MCF 10A (cell line): Measurements from ENCODE around the gene NFATC4. TPM values are rescaled to one million over a fixed set of nuclear protein-coding genes. Genes with fewer than 3 reads are reported as not detected.
A peak's percentile ranks its signal among the peaks of the same experiment; 100 is the strongest.

ENCODE experiments used
- BruUV-seq: library from RNA; stranded (reverse); fragments of 400-500 nt; replicated peaks from 2 replicates; lab custom pipeline; 2021; lab: Mats Ljungman, UMichigan
- CTCF ChIA-PET: fragments of 300-600 bp; sonication (Branson Sonifier 250); formaldehyde crosslinking; extraction: SDS; loops from one replicate; lab custom pipeline; 2021; ENCODE audit warnings: antibody characterized with exemption, inconsistent platforms; lab: Yijun Ruan, JAX
- POLR2A ChIA-PET: fragments of 300-600, 350-650 bp; sonication (Branson Sonifier 250); formaldehyde crosslinking; extraction: SDS; loops from one replicate; lab custom pipeline; 2020; ENCODE audit warnings: antibody characterized with exemption, inconsistent platforms; lab: Yijun Ruan, JAX
- DNase-seq: peaks from one replicate; pipeline ENCODE4 v3.0.0-alpha.2; 2018; ENCODE audit not compliant: unreplicated experiment
- H3K27ac Mint-ChIP-seq: one replicate; pipeline ENCODE4 v1.8.0; 2022; ENCODE audit warnings: mild to moderate bottlenecking, low read depth, mixed read lengths; ENCODE audit not compliant: unreplicated experiment
- H3K27me3 Mint-ChIP-seq: one replicate; pipeline ENCODE4 v1.8.0; 2022; ENCODE audit warnings: mixed read lengths; ENCODE audit not compliant: insufficient read depth, unreplicated experiment
- H3K36me3 Mint-ChIP-seq: one replicate; pipeline ENCODE4 v1.8.0; 2022; ENCODE audit warnings: mild to moderate bottlenecking, moderate library complexity, mixed read lengths; ENCODE audit not compliant: insufficient read depth, unreplicated experiment
- H3K4me1 Mint-ChIP-seq: one replicate; pipeline ENCODE4 v1.8.0; 2022; ENCODE audit warnings: mixed read lengths; ENCODE audit not compliant: insufficient read depth, unreplicated experiment
- H3K4me3 Mint-ChIP-seq: one replicate; pipeline ENCODE4 v1.8.0; 2022; ENCODE audit warnings: mild to moderate bottlenecking, moderate library complexity, mixed read lengths; ENCODE audit not compliant: unreplicated experiment
- H3K9me3 Mint-ChIP-seq: one replicate; pipeline ENCODE4 v1.8.0; 2022; ENCODE audit warnings: mixed read lengths; ENCODE audit not compliant: unreplicated experiment
- CTCF ChIP-seq: fragments of 200-600 bp; IDR thresholded peaks from one replicate; pipeline ENCODE4 v1.8.0; 2022; ENCODE audit warnings: antibody characterized with exemption, mild to moderate bottlenecking; ENCODE audit not compliant: unreplicated experiment
- intact Hi-C: fragments of 100-400 bp; cut with micrococcal nuclease; formaldehyde crosslinking; loops from 2 replicates; pipeline ENCODE4 v1.14.1; 2022
- total RNA-seq: library from RNA; stranded (reverse); gene quantifications from 2 replicates; pipeline ENCODE4 v1.2.3, GENCODE V29; 2022

The NFATC4 gene
- total RNA-seq, 1 experiment from 2014 or later = 0.23 TPM

- Mint-ChIP-seq H3K27ac (no peak overlapping the region), H3K27me3 (peaks cover 4% of the 10 kb centered on the region), H3K4me3 (no peak overlapping the region), H3K9me3 (no peaks in the 10 kb centered on the region), H3K36me3 (no peaks in the 10 kb centered on the region), H3K4me1 (peaks cover 6% of the 10 kb centered on the region)
- intact Hi-C loops = no loop called here
- POLR2A ChIA-PET = interaction anchor here (1.0 to 1.1 kb wide), 2 partner anchors 12 to 27 kb away, joined by 3 read pairs; no protein-coding TSS in a partner anchor
- BruUV-seq = no TSS peak
- no peak for DNase-seq
- no peak for TF ChIP-seq CTCF
- CTCF ChIA-PET = interaction anchor here (1.0 to 2.4 kb wide), 6 partner anchors 11 to 48 kb away, joined by 3 to 10 read pairs (median 3); no protein-coding TSS in a partner anchor
Measured at GRCh38 chr14:24389226-24389848, 21.4 kb downstream of the NFATC4 start.

GRCh38 chr14:24390701-24391468, 22.9 kb downstream of the NFATC4 start:
- H3K9me3 Mint-ChIP-seq = no peaks in the 10 kb centered on the region
- POLR2A ChIA-PET = interaction anchor here (1.0 to 1.5 kb wide), 2 partner anchors 11 to 35 kb away, joined by 3 to 5 read pairs; no protein-coding TSS in a partner anchor
- peaks cover 10% of the 10 kb centered on the region for H3K4me1 Mint-ChIP-seq
- H3K27me3 Mint-ChIP-seq = no peaks in the 10 kb centered on the region
- intact Hi-C loops = no loop called here
- DNase-seq = peak; percentile 18
- no peak overlapping the region for H3K27ac Mint-ChIP-seq
- no peak for TF ChIP-seq CTCF
- no peak overlapping the region for H3K4me3 Mint-ChIP-seq
- no TSS peak for BruUV-seq
- no peaks in the 10 kb centered on the region for H3K36me3 Mint-ChIP-seq
- CTCF ChIA-PET = interaction anchor here (0.6 to 2.4 kb wide), 4 partner anchors 12 to 64 kb away, joined by 3 to 10 read pairs (median 4); no protein-coding TSS in a partner anchor

- BruUV-seq = no TSS peak
- H3K4me1 Mint-ChIP-seq = peaks cover 26% of the 10 kb centered on the region
- TF ChIP-seq CTCF = no peak
- peak overlapping the region; percentile 1 for H3K4me3 Mint-ChIP-seq
- no peak overlapping the region for H3K27ac Mint-ChIP-seq
- ChIA-PET CTCF (interaction anchor here (0.8 to 2.0 kb wide), 2 partner anchors 39 to 84 kb away, joined by 3 to 6 read pairs; no protein-coding TSS in a partner anchor), POLR2A (no interaction called here)
- H3K9me3 Mint-ChIP-seq = no peaks in the 10 kb centered on the region
- peak; percentile 35 for DNase-seq
- intact Hi-C loops = no loop called here
- H3K27me3 Mint-ChIP-seq = no peaks in the 10 kb centered on the region
- no peaks in the 10 kb centered on the region for H3K36me3 Mint-ChIP-seq
Measured at GRCh38 chr14:24392325-24393091, 24.5 kb downstream of the NFATC4 start.
